HT1080 (cell line): ENCODE data around the gene KRT33B. TPM values are rescaled to one million over a fixed set of nuclear protein-coding genes. Genes with fewer than 3 reads are reported as not detected.
"Not testable (repeated sequence)": the region's sequence is repeated elsewhere in the genome, so short reads cannot be mapped to it uniquely, and the experiment has no call there.

Source experiments
- DNase-seq: peaks from one replicate; pipeline ENCODE4 v3.0.0-alpha.2; 2015; ENCODE audit warnings: low read depth
- total RNA-seq: library from RNA; depleted of rRNA; stranded (reverse); fragments of >200 nt; shearing (Covaris generic); gene quantifications from 2 replicates; pipeline ENCODE4 v1.2.3, GENCODE V29; 2014

KRT33B gene
- total RNA-seq, 1 experiment from 2014 or later = not detected

- DNase-seq = no peak
Observed at GRCh38 chr17:41394254-41394996, 24.8 kb upstream of the KRT33B start.

DNA sequence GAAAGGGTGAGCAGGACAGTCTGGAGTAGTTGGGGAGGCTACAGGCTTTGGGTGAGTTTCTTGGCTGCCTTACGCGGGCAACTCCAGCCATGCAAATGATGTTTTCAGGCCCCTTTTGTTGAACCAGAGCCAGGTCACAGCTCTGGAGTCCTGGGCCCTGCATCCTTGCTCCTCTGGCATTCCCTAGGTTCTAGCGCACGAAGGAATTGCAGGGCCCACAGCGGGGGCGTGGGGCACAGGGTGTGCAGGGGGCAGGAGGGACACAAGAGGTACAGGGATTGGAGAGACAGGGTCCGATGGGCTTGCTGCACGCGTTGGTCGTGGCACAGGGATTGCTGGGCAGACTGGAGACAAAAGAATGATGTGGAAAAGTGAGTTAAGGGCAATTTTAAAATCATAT lies 24.2 kb upstream of the KRT33B start:
- DNase-seq = no peak

GRCh38 chr17:41393294-41393693 lies 23.7 kb upstream of the KRT33B start:
- DNase-seq = no peak

- peak; percentile 29 for DNase-seq
Observed at GRCh38 chr17:41392278-41392677, 22.7 kb upstream of the KRT33B start.

- DNase-seq = no peak
Observed at GRCh38 chr17:41391535-41391934, 21.9 kb upstream of the KRT33B start.

DNA sequence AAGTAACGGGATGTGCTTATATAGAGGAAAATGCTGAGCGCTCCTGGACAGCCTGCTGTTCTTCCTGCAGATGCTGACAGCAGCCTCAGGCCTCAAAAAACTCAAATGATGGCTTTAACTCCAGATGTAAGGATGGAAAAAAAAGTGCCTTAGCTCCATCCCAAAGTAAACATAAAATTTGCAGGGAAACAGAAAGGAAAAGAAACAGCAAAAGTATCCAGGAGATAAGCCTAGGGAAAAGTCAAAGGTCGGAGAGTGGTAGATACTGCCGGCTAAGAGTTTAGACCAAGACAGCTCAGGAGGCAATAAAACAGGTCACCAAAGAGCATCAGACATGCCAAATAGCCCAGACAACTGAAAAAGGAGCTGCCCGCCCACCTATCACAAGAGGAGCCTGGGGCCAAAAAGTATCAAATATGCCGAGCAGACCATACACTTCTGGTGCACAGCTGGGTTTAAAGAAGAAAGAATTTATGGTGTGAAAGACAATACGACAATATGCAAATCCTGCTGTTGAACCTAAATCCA lies 20.9 kb upstream of the KRT33B start:
- no peak for DNase-seq

DNA sequence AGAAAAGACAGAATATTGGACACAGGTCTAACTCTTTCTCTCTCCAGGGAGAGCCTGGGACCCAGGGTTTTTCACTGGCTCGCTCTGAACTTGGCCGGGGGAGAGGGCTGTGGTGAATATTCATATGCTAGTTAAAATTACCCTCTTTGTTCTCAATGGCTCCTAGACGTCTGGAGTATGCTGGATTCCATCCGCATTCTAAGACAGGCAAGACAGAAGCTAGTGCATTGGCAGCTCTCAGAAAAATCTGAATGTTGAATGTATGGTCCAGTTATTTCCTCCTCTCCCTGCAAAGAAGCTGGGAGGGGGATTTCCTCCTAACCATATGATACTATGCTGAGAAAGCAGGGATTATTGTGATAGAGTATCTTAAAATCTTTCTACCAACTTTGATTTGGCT lies 18.1 kb upstream of the KRT33B start:
- DNase-seq = no peak

DNA sequence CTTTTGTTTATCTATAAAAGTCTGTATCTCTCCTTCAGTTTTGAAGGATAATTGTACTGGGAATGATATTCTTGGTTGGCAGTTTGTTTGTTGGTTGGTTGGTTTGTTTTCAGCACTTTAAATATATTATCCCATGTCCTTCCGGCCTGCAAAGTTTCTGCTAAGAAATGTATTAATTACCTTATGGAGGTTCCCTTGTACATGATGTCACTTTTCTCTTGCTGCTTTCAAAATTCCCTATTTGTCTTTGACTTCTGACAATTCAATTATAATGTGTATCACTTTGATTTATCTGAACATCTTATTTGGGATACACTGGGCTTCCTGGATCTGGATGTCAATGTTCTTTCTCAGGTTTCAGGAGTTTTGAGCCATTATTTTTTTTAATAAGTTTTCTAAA lies 16.6 kb upstream of the KRT33B start:
- no peak for DNase-seq

DNA sequence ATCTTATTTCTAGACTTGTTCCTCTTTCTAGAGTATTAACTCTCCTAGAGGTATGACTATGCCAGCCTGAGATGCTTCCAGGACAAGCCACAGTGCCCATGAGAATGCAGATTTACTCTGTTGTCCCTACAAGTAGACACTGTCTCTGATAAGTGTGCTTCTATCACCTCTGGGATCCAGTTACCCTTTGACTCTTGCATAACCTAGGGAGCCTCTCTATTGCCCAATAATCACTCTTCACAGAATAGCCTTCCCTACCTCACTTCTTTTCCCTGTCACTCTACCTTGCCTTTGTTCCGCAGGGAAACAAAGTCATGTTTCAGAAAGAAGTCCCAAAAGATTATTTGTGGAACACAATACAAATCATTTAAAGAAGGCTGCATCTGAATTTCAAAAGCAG lies 14.1 kb upstream of the KRT33B start:
- no peak for DNase-seq

GRCh38 chr17:41382394-41382793 lies 12.8 kb upstream of the KRT33B start:
- no peak for DNase-seq

- not testable (repeated sequence) for DNase-seq
Observed at GRCh38 chr17:41381943-41382342, 12.3 kb upstream of the KRT33B start, which contains the start of gene KRT34. Gene KRT34, minus strand, starts transcription at chr17:41382306. Its CDS starts 60 bp downstream, at chr17:41382246.

DNA sequence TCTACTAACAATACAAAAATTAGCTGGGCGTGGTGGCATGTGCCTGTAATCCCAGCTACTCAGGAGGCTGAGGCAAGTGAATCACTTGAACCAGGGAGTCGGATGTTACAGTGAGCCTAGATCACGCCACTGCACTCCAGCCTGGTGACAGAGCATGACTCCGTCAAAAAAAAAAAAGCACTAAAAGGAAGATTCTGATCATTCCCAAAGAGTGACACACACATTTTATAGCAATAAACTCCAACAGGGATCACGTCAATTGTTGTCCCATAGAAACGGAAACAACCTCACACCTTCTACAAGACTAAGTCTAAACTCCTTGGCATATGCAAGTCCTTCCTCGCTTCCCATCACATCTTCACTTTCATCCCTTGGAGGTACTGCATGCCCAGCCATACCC lies 10.5 kb upstream of the KRT33B start:
- peak; percentile 95 for DNase-seq

DNA sequence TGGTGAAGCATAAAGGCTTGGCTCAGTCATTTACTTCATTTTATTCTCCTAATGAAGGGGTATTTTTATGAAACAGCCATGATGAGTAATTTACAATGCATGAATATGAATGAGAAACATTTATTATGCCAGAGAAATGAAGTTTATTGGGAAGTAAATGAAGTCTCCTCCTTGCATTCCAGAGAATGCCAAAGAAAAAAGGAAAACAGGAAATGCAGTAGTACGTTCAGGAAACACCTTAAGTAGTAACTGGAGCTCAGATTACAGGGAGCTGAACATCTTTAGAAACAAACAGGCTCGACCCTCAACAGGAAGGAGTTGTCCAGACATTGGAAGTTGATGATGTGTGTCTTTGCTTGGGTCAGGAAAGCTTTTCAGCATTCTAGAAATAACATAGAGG lies 7.9 kb upstream of the KRT33B start:
- peak; percentile 21 for DNase-seq

DNA sequence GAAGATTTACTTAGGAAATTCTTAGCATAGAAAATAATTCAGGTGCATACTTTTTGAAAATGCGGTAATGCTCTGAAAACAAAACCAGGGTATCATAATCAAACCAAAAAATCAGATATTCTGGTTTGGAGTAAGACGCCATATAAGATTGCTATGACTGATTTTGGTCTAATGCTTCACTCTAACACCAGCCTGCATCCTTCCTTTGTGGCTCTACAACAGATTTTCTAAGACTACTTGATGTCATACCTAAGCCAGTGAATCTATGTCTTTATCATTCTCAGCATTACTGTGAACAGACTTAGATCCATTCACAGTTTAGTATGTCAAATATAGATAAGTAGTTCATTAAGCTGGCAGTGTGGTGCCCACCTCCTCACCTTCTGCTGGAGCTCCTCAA lies 590 bp downstream of the KRT33B start:
- no peak for DNase-seq

DNA sequence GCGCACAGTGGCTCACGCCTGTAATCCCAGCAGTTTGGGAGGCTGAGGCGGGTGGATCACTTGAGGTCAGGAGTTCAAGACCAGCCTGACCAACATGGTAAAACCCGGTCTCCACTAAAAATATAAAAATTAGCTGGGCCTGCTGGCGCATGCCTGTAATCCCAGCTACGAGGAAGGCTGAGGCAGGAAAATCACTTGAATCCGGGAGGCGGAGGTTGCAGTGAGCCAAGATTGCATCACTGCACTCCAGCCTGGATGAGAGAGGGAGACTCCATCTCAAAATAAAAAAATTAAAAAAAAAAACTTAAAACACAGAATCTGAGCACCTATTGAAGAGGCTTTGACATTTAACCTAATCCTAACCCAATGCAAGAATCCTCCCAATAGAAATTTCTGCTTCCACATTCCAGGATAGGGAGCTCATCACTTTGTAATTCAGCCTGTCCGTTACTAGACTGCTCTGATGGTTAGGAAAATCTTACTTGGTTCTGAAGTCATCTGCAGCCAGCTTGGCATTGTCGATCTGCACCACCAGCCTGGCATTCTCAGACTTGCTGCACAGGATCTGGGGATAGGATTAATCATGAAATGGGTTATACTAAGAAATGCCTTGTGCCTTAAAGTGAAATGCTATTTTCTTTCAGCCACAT lies 2.1 kb downstream of the KRT33B start:
- DNase-seq = peak; percentile 40

DNA sequence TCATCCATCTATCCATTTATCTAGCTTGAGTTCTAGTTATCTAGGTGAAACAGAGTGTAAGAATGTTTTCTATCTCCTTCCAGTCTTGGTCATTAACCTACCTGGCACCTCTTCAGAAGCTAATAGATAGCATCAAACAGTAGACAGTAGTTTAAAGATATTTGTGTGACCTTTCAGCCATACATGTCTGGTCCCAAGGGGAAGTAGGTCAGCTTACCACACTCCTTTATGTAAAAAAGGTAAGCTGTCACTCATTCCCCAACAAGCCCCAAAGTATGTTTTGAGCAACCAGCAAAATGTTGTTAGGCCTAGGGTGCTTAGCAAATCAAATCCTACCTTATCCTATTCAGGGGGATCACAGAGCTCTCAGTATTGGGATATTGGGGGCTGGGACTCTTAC lies 3.5 kb downstream of the KRT33B start:
- no peak for DNase-seq

- no peak for DNase-seq
Observed at GRCh38 chr17:41363881-41364280, 5.7 kb downstream of the KRT33B start.

DNA sequence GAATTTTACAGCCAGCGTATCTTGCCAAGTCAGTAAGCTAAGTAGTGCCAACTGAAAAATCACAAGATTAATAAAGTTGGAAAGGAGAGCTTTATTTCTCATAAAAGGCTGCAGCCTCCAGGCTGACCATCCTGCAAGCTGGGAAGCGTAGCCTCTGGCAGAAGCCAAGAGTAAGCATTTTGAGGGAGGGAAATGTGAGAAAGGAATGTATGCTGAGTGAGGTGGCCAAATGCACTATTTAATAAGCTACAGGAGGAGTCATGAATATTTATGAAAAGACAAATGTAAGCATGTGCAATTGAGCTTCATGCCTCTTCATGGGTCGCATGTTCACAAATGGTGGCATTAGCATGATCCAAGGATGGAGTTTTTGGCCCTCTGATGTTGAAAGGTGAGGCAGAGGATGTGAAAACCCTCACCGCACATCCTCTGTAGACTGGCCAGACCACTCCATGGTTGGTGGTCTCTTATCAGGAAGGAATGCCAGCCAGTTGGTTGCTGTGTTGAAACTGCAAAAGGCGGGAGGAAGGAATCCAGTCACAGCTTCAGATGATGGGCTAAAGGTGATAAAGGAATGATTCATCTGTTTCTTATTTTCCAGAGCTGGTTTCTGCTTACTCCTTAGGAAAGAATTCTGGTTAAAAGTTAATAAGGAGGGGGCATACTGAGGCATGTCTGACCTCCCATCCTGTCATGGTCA lies 9.2 kb downstream of the KRT33B start:
- DNase-seq = peak; percentile 77

GRCh38 chr17:41354536-41354935 lies 15.1 kb downstream of the KRT33B start:
- DNase-seq = no peak

- DNase-seq = no peak
Observed at GRCh38 chr17:41352597-41353366, 16.8 kb downstream of the KRT33B start.

GRCh38 chr17:41351177-41351576 lies 18.4 kb downstream of the KRT33B start:
- no peak for DNase-seq
